Measurements from ENCODE around the gene PYGO2.
A peak's percentile ranks its signal among the peaks of the same experiment; 100 is the strongest.

PYGO2 gene

DNA sequence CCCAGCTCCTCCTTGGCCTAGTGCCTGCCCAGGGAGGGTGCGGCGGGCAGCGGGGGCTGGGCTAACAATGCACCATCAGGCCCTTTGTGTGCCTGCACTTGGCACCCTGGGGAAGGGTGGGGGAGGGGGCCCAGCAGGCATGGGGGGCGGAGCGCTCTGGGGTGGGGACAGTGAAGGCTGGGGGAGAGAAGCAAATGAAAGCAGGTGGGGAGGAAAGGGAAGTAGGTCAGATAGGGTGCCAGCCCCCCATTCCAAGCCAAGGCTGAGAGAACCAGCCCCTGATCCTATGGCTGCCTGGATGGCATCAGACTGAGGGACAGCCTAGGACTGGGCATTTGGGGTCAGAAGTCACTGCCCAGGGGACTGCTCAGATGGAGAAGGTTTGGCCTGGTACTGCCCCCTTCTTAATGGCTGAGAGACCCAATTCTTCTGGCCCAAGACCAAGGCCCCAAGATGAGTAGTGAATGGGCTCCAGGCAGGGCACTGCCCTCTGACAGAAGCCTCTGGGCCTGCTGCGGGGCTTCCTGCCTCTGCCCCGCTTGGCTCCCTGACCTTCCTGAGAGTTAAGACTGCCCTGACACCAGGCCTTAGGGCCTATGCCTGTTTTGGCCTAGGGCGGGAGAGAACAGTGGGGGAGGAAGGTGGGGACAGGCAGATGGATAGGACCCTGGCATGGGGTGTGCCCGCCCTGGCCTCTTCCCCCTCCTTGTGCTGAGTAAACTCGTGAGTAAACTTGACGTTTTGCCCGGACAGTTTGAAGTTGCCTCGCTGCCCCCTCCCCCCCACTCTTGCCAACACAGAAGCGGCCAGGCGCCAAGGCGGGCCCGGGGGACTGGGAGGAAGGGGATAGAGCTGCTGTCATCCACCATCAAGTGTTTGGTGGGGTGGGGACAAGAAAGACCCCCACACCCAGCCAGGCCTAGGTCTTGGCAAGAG, 43.8 kb upstream of the PYGO2 start:
- H3K36me3 ChIP-seq (ENCODE audit: control insufficient read depth in 2 of 2, insufficient read depth in 2 of 2, low read length in 2 of 2) = peaks cover 0 to 7% of the 10 kb centered on the region in 2 donors
- H3K27me3 ChIP-seq (ENCODE audit: control insufficient read depth in 2 of 2, insufficient read depth in 2 of 2, low read length in 2 of 2) = no peaks in the 10 kb centered on the region
- H3K9me3 ChIP-seq (ENCODE audit: control insufficient read depth in 2 of 2, low read length in 2 of 2) = no peaks in the 10 kb centered on the region
- H3K27ac ChIP-seq (ENCODE audit: low read depth in 2 of 2, low read length in 2 of 2) = peak overlapping the region; percentile 98 to 99
- H3K4me3 ChIP-seq (ENCODE audit: low read length in 2 of 2) = peak overlapping the region; percentile 95 to 100
- peak overlapping the region; percentile 92 to 100 for H3K9ac ChIP-seq (ENCODE audit: low read depth in 1 of 2, low read length in 2 of 2)
- H3K4me1 ChIP-seq (ENCODE audit: control insufficient read depth in 2 of 2, insufficient read depth in 2 of 2, low read length in 2 of 2) = peaks cover 45 to 60% of the 10 kb centered on the region in 2 donors

GRCh38 chr1:155004352-155005075, 42.9 kb upstream of the PYGO2 start:
- Histone ChIP-seq H3K36me3 (ENCODE audit: control insufficient read depth in 2 of 2, insufficient read depth in 2 of 2, low read length in 2 of 2) (peaks cover 0 to 3% of the 10 kb centered on the region in 2 donors), H3K4me3 (ENCODE audit: low read length in 2 of 2) (peak overlapping the region; percentile 95 to 100), H3K27me3 (ENCODE audit: control insufficient read depth in 2 of 2, insufficient read depth in 2 of 2, low read length in 2 of 2) (no peaks in the 10 kb centered on the region), H3K27ac (ENCODE audit: low read depth in 2 of 2, low read length in 2 of 2) (peak overlapping the region; percentile 98 to 99), H3K4me1 (ENCODE audit: control insufficient read depth in 2 of 2, insufficient read depth in 2 of 2, low read length in 2 of 2) (peaks cover 47 to 60% of the 10 kb centered on the region in 2 donors), H3K9me3 (ENCODE audit: control insufficient read depth in 2 of 2, low read length in 2 of 2) (no peaks in the 10 kb centered on the region), H3K9ac (ENCODE audit: low read depth in 1 of 2, low read length in 2 of 2) (peak overlapping the region; percentile 92 to 100)

GRCh38 chr1:155003766-155004351, 42.3 kb upstream of the PYGO2 start:
- peaks cover 48 to 58% of the 10 kb centered on the region in 2 donors for H3K4me1 ChIP-seq (ENCODE audit: control insufficient read depth in 2 of 2, insufficient read depth in 2 of 2, low read length in 2 of 2)
- no peaks in the 10 kb centered on the region for H3K27me3 ChIP-seq (ENCODE audit: control insufficient read depth in 2 of 2, insufficient read depth in 2 of 2, low read length in 2 of 2)
- peak overlapping the region; percentile 98 to 99 for H3K27ac ChIP-seq (ENCODE audit: low read depth in 2 of 2, low read length in 2 of 2)
- peak overlapping the region; percentile 100 for H3K9ac ChIP-seq (ENCODE audit: low read depth in 1 of 2, low read length in 2 of 2)
- peaks cover 0 to 3% of the 10 kb centered on the region in 2 donors for H3K36me3 ChIP-seq (ENCODE audit: control insufficient read depth in 2 of 2, insufficient read depth in 2 of 2, low read length in 2 of 2)
- no peaks in the 10 kb centered on the region for H3K9me3 ChIP-seq (ENCODE audit: control insufficient read depth in 2 of 2, low read length in 2 of 2)
- peak overlapping the region; percentile 95 to 100 for H3K4me3 ChIP-seq (ENCODE audit: low read length in 2 of 2)

- Histone ChIP-seq H3K36me3 (ENCODE audit: control insufficient read depth in 2 of 2, insufficient read depth in 2 of 2, low read length in 2 of 2) (peaks cover 0 to 3% of the 10 kb centered on the region in 2 donors), H3K4me1 (ENCODE audit: control insufficient read depth in 2 of 2, insufficient read depth in 2 of 2, low read length in 2 of 2) (peaks cover 48 to 57% of the 10 kb centered on the region in 2 donors), H3K9ac (ENCODE audit: low read depth in 1 of 2, low read length in 2 of 2) (peak overlapping the region; percentile 100), H3K4me3 (ENCODE audit: low read length in 2 of 2) (peak overlapping the region; percentile 95 to 100), H3K27ac (ENCODE audit: low read depth in 2 of 2, low read length in 2 of 2) (peak overlapping the region; percentile 98 to 99), H3K27me3 (ENCODE audit: control insufficient read depth in 2 of 2, insufficient read depth in 2 of 2, low read length in 2 of 2) (no peaks in the 10 kb centered on the region), H3K9me3 (ENCODE audit: control insufficient read depth in 2 of 2, low read length in 2 of 2) (no peaks in the 10 kb centered on the region)
These were observed 41.7 kb upstream of the PYGO2 start for GRCh38 chr1:155003227-155003765.

- Histone ChIP-seq H3K9me3 (ENCODE audit: control insufficient read depth in 2 of 2, low read length in 2 of 2) (no peaks in the 10 kb centered on the region), H3K9ac (ENCODE audit: low read depth in 1 of 2, low read length in 2 of 2) (peak within 1 kb of the TSS; percentile 100), H3K4me3 (ENCODE audit: low read length in 2 of 2) (peak within 1 kb of the TSS; percentile 95 to 100), H3K36me3 (ENCODE audit: control insufficient read depth in 2 of 2, insufficient read depth in 2 of 2, low read length in 2 of 2) (peaks cover 0 to 3% of the 10 kb centered on the region in 2 donors), H3K27ac (ENCODE audit: low read depth in 2 of 2, low read length in 2 of 2) (peak within 1 kb of the TSS; percentile 99), H3K4me1 (ENCODE audit: control insufficient read depth in 2 of 2, insufficient read depth in 2 of 2, low read length in 2 of 2) (peaks cover 43 to 51% of the 10 kb centered on the region in 2 donors), H3K27me3 (ENCODE audit: control insufficient read depth in 2 of 2, insufficient read depth in 2 of 2, low read length in 2 of 2) (no peaks in the 10 kb centered on the region)
These were observed 41.1 kb upstream of the PYGO2 start, which contains the start of gene ZBTB7B for GRCh38 chr1:155002464-155003226. Gene ZBTB7B (plus strand): TSS chr1:155002802. CDS start chr1:155014661, 11,859 bp downstream.

- no peaks in the 10 kb centered on the region for H3K27me3 ChIP-seq (ENCODE audit: control insufficient read depth in 2 of 2, insufficient read depth in 2 of 2, low read length in 2 of 2)
- H3K27ac ChIP-seq (ENCODE audit: low read depth in 2 of 2, low read length in 2 of 2) = peak overlapping the region; percentile 99
- H3K9ac ChIP-seq (ENCODE audit: low read depth in 1 of 2, low read length in 2 of 2) = peak overlapping the region; percentile 89 to 93
- peaks cover 35 to 43% of the 10 kb centered on the region in 2 donors for H3K4me1 ChIP-seq (ENCODE audit: control insufficient read depth in 2 of 2, insufficient read depth in 2 of 2, low read length in 2 of 2)
- H3K4me3 ChIP-seq (ENCODE audit: low read length in 2 of 2) = peak overlapping the region; percentile 87 to 88
- no peaks in the 10 kb centered on the region for H3K9me3 ChIP-seq (ENCODE audit: control insufficient read depth in 2 of 2, low read length in 2 of 2)
- H3K36me3 ChIP-seq (ENCODE audit: control insufficient read depth in 2 of 2, insufficient read depth in 2 of 2, low read length in 2 of 2) = peaks cover 0 to 3% of the 10 kb centered on the region in 2 donors
These were observed 40.3 kb upstream of the PYGO2 start for GRCh38 chr1:155001675-155002463.

- no peaks in the 10 kb centered on the region for H3K9me3 ChIP-seq (ENCODE audit: control insufficient read depth in 2 of 2, low read length in 2 of 2)
- H3K27me3 ChIP-seq (ENCODE audit: control insufficient read depth in 2 of 2, insufficient read depth in 2 of 2, low read length in 2 of 2) = no peaks in the 10 kb centered on the region
- peak overlapping the region; percentile 87 to 88 for H3K4me3 ChIP-seq (ENCODE audit: low read length in 2 of 2)
- H3K9ac ChIP-seq (ENCODE audit: low read depth in 1 of 2, low read length in 2 of 2) = peak overlapping the region; percentile 89 to 93
- peak overlapping the region; percentile 99 for H3K27ac ChIP-seq (ENCODE audit: low read depth in 2 of 2, low read length in 2 of 2)
- H3K36me3 ChIP-seq (ENCODE audit: control insufficient read depth in 2 of 2, insufficient read depth in 2 of 2, low read length in 2 of 2) = peaks cover 0 to 3% of the 10 kb centered on the region in 2 donors
- H3K4me1 ChIP-seq (ENCODE audit: control insufficient read depth in 2 of 2, insufficient read depth in 2 of 2, low read length in 2 of 2) = peaks cover 30 to 38% of the 10 kb centered on the region in 2 donors
These were observed 39.8 kb upstream of the PYGO2 start for GRCh38 chr1:155001425-155001674.

DNA sequence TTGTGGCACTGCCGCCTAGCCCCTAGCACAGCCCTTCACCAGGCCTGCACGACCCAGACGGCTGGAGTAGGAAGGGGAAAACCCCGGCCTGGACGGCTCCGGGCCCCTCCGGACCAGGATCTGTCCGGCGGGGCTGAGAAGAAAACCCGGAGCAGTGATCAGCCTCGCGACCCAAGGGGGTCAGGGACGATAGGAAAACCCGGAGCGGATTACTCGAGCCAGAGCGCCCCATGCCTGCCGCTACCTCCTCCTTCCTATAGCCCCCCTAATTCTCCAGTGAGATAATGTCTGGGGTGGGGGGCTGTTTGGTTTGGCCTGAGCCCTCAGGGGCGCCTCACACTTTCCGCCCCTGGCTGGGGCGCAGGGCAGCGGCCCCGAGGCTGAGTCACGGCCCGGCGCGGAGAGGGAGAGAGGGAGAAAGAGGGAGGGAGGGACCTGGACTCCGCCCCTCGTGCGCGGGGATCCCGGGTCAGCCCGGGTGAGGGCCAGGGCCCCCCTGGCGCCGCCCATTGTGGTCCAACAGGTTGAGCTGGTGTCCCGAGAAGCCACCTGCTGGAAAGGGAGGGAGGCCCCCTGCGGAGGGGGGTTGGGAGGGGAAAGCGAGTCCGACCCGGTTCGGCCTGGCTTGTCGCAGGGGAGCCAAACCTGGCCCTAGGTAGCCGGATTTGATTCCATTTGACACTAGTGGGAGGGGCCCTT, 39.3 kb upstream of the PYGO2 start:
- Histone ChIP-seq H3K4me3 (ENCODE audit: low read length in 2 of 2) (peak overlapping the region; percentile 87 to 88), H3K9ac (ENCODE audit: low read depth in 1 of 2, low read length in 2 of 2) (peak overlapping the region; percentile 89 to 93), H3K4me1 (ENCODE audit: control insufficient read depth in 2 of 2, insufficient read depth in 2 of 2, low read length in 2 of 2) (peaks cover 25 to 38% of the 10 kb centered on the region in 2 donors), H3K27me3 (ENCODE audit: control insufficient read depth in 2 of 2, insufficient read depth in 2 of 2, low read length in 2 of 2) (no peaks in the 10 kb centered on the region), H3K9me3 (ENCODE audit: control insufficient read depth in 2 of 2, low read length in 2 of 2) (no peaks in the 10 kb centered on the region), H3K27ac (ENCODE audit: low read depth in 2 of 2, low read length in 2 of 2) (peak overlapping the region; percentile 99), H3K36me3 (ENCODE audit: control insufficient read depth in 2 of 2, insufficient read depth in 2 of 2, low read length in 2 of 2) (peaks cover 0 to 3% of the 10 kb centered on the region in 2 donors)
